ENCODE data around the gene VPREB1. TPM values are rescaled to one million over a fixed set of nuclear protein-coding genes. Genes with fewer than 3 reads are reported as not detected.

VPREB1 gene
- total RNA-seq, 1 experiment from 2014 or later, result not detected

GRCh38 chr22:22213231-22213630 lies 31.4 kb upstream of the VPREB1 start:
- Histone ChIP-seq H4K20me1 (ENCODE audit: insufficient read depth) (no peaks in the 10 kb centered on the region), H3K9ac (ENCODE audit: low read length) (no peak overlapping the region), H3K4me3 (replicated peaks in 1 of 2; ENCODE audit: low read depth in 1 of 2, low read length in 2 of 2) (no peak overlapping the region), H3K36me3 (ENCODE audit: control insufficient read depth in 1 of 2, insufficient read depth in 2 of 2, low read length in 2 of 2) (no peaks in the 10 kb centered on the region), H3K4me2 (ENCODE audit: low read length) (no peak overlapping the region), H3K27ac (ENCODE audit: low read depth, low read length) (no peak overlapping the region), H3K27me3 (ENCODE audit: insufficient read depth, low read length) (no peaks in the 10 kb centered on the region), H3K4me1 (ENCODE audit: control insufficient read depth in 1 of 2, insufficient read depth in 2 of 2, low read length in 2 of 2) (peaks cover 6 to 15% of the 10 kb centered on the region in 2 experiments), H3K9me3 (ENCODE audit: control insufficient read depth in 1 of 2, insufficient read depth in 1 of 2, low read depth in 1 of 2, low read length in 2 of 2) (no peaks in the 10 kb centered on the region), H3K79me2 (ENCODE audit: insufficient read depth, low read length) (no peaks in the 10 kb centered on the region), H2AFZ (ENCODE audit: low read depth, low read length, poor library complexity, severe bottlenecking) (no peak overlapping the region), H3K9me2 (ENCODE audit: insufficient read depth) (no peaks in the 10 kb centered on the region)
- no peak for ATAC-seq
- ChIA-PET CTCF (no interaction called here), POLR2A (no interaction called here), RAD21 (ENCODE audit: low non-redundant PET in 1 of 2, low total read pairs in 2 of 2, uncharacterized antibody in 2 of 2, unreplicated experiment in 2 of 2) (interaction anchor here in 1 of 2 experiments (0.7 kb wide), 1 partner anchor 251 kb away, joined by 3 read pairs; no protein-coding TSS in a partner anchor)
- BruUV-seq (replicated peaks), result no TSS peak
- DNase-seq (ENCODE audit: low read depth, low spot score), result no peak
- TF ChIP-seq EZH2 (IDR thresholded peaks at IDR 0.05) (no peak), CBX3 (IDR thresholded peaks at IDR 0.05; ENCODE audit: low read depth) (no peak), ATF3 (IDR thresholded peaks at IDR 0.05) (no peak), FOSL1 (IDR thresholded peaks at IDR 0.05; ENCODE audit: low read depth) (no peak), SRF (IDR thresholded peaks at IDR 0.05; ENCODE audit: low read depth) (no peak), ZNF274 (IDR thresholded peaks at IDR 0.05; ENCODE audit: low read depth, low read length) (no peak), SIN3A (IDR thresholded peaks at IDR 0.05; ENCODE audit: low read depth) (no peak)
- intact Hi-C loops (cut with micrococcal nuclease), result no loop called here

- ChIA-PET POLR2A (no interaction called here), CTCF (no interaction called here), RAD21 (ENCODE audit: low non-redundant PET in 1 of 2, low total read pairs in 2 of 2, uncharacterized antibody in 2 of 2, unreplicated experiment in 2 of 2) (no interaction called here)
- ATAC-seq, result no peak
- no peak overlapping the region for H3K9ac ChIP-seq (ENCODE audit: low read length)
- H3K27me3 ChIP-seq (ENCODE audit: insufficient read depth, low read length), result no peaks in the 10 kb centered on the region
- no peaks in the 10 kb centered on the region for H3K9me2 ChIP-seq (ENCODE audit: insufficient read depth)
- no peaks in the 10 kb centered on the region for H3K36me3 ChIP-seq (ENCODE audit: control insufficient read depth in 1 of 2, insufficient read depth in 2 of 2, low read length in 2 of 2)
- H3K4me1 ChIP-seq (ENCODE audit: control insufficient read depth in 1 of 2, insufficient read depth in 2 of 2, low read length in 2 of 2), result peaks cover 4 to 10% of the 10 kb centered on the region in 2 experiments
- DNase-seq (ENCODE audit: low read depth, low spot score), result no peak
- H3K27ac ChIP-seq (ENCODE audit: low read depth, low read length), result no peak overlapping the region
- no peaks in the 10 kb centered on the region for H3K9me3 ChIP-seq (ENCODE audit: control insufficient read depth in 1 of 2, insufficient read depth in 1 of 2, low read depth in 1 of 2, low read length in 2 of 2)
- no TSS peak for BruUV-seq (replicated peaks)
- H4K20me1 ChIP-seq (ENCODE audit: insufficient read depth), result no peaks in the 10 kb centered on the region
- no peak overlapping the region for H3K4me3 ChIP-seq (replicated peaks in 1 of 2; ENCODE audit: low read depth in 1 of 2, low read length in 2 of 2)
- H2AFZ ChIP-seq (ENCODE audit: low read depth, low read length, poor library complexity, severe bottlenecking), result no peak overlapping the region
- no peaks in the 10 kb centered on the region for H3K79me2 ChIP-seq (ENCODE audit: insufficient read depth, low read length)
- H3K4me2 ChIP-seq (ENCODE audit: low read length), result no peak overlapping the region
- intact Hi-C loops (cut with micrococcal nuclease), result no loop called here
- TF ChIP-seq CEBPB (IDR thresholded peaks at IDR 0.05; ENCODE audit: low read depth), result no peak
- no peak for TF ChIP-seq SIN3A (IDR thresholded peaks at IDR 0.05; ENCODE audit: low read depth)
- TF ChIP-seq POLR2AphosphoS5 (IDR thresholded peaks at IDR 0.05; ENCODE audit: low read depth, low read length), result no peak
- no peak for TF ChIP-seq YY1 (IDR thresholded peaks at IDR 0.05; ENCODE audit: extremely low read depth, insufficient replicate concordance, low read depth, low read length)
- TF ChIP-seq SRF (IDR thresholded peaks at IDR 0.05; ENCODE audit: low read depth), result no peak
- TF ChIP-seq EZH2phosphoT487 (IDR thresholded peaks at IDR 0.05; ENCODE audit: borderline replicate concordance), result no peak
- no peak for TF ChIP-seq SP1 (IDR thresholded peaks at IDR 0.05; ENCODE audit: low read depth)
- TF ChIP-seq CTCF (IDR thresholded peaks at IDR 0.05 in 2 of 3, conservative IDR thresholded peaks at IDR 0.05 in 1 of 3; ENCODE audit: borderline replicate concordance in 1 of 3, insufficient read depth in 1 of 3, low read depth in 2 of 3, low read length in 2 of 3), result no peak
- TF ChIP-seq MAX (IDR thresholded peaks at IDR 0.05), result no peak
- TF ChIP-seq REST (IDR thresholded peaks at IDR 0.05; ENCODE audit: low read depth), result no peak
- TF ChIP-seq ZFX (IDR thresholded peaks at IDR 0.05), result no peak
- TF ChIP-seq JUND (IDR thresholded peaks at IDR 0.05), result no peak
These were observed 29.7 kb upstream of the VPREB1 start for GRCh38 chr22:22214819-22215329.
